ENCODE measurements around the gene DDX51. TPM values are rescaled to one million over a fixed set of nuclear protein-coding genes. Genes with fewer than 3 reads are reported as not detected.

The DDX51 gene
- total RNA-seq, 6 experiments from 2014 or later, result 13.8 to 18.3 (median 16.8) TPM

DNA sequence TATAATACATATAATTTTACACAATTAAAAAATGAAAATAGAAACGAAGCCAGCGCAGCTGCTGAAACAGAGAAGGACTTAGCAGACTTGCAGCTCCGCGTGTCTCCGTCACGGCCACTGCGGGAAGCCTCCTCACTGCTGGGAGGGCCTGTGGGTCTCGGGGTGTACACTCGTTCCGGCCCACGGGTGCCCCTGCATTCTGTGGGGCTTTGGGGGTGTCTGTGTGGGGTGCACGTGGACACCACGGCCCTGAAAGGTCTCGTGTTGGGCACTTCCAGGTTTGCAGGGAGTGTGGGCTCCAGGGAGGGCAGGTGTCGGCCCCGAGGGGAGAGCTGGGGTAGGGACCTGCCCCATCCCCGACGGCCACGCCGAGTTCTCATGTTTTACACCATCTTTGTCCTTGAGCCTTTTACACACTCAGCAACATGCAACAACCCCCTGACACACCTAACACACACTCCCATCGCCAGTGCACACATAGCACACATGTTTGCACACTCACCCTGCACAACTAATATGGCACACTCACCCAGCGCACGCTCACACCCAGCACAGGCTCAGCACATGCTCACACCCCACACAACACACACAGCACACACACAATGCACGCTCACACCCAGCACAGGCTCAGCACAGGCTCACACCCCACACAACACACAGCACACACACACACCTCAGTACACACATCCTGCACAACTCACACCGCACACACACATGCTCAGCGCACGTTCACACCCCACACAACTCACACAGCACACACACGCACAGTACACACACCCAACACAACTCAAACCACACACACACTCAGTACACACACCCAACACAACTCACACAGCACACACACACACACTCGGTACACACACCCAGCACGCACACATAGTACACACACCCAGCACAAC lies 36.8 kb upstream of the DDX51 start:
- no peak for DNase-seq
- Mint-ChIP-seq H3K9me3 (no peaks in the 10 kb centered on the region), H3K27ac (no peak overlapping the region), H3K36me3 (ENCODE audit: low read depth) (no peaks in the 10 kb centered on the region), H3K4me1 (ENCODE audit: low read depth) (no peaks in the 10 kb centered on the region), H3K4me3 (no peak overlapping the region), H3K27me3 (ENCODE audit: insufficient read depth) (peaks cover 26% of the 10 kb centered on the region)
- TF ChIP-seq, protein P1, sequence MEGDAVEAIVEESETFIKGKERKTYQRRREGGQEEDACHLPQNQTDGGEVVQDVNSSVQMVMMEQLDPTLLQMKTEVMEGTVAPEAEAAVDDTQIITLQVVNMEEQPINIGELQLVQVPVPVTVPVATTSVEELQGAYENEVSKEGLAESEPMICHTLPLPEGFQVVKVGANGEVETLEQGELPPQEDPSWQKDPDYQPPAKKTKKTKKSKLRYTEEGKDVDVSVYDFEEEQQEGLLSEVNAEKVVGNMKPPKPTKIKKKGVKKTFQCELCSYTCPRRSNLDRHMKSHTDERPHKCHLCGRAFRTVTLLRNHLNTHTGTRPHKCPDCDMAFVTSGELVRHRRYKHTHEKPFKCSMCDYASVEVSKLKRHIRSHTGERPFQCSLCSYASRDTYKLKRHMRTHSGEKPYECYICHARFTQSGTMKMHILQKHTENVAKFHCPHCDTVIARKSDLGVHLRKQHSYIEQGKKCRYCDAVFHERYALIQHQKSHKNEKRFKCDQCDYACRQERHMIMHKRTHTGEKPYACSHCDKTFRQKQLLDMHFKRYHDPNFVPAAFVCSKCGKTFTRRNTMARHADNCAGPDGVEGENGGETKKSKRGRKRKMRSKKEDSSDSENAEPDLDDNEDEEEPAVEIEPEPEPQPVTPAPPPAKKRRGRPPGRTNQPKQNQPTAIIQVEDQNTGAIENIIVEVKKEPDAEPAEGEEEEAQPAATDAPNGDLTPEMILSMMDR (IDR thresholded peaks at IDR 0.05), result no peak

DNA sequence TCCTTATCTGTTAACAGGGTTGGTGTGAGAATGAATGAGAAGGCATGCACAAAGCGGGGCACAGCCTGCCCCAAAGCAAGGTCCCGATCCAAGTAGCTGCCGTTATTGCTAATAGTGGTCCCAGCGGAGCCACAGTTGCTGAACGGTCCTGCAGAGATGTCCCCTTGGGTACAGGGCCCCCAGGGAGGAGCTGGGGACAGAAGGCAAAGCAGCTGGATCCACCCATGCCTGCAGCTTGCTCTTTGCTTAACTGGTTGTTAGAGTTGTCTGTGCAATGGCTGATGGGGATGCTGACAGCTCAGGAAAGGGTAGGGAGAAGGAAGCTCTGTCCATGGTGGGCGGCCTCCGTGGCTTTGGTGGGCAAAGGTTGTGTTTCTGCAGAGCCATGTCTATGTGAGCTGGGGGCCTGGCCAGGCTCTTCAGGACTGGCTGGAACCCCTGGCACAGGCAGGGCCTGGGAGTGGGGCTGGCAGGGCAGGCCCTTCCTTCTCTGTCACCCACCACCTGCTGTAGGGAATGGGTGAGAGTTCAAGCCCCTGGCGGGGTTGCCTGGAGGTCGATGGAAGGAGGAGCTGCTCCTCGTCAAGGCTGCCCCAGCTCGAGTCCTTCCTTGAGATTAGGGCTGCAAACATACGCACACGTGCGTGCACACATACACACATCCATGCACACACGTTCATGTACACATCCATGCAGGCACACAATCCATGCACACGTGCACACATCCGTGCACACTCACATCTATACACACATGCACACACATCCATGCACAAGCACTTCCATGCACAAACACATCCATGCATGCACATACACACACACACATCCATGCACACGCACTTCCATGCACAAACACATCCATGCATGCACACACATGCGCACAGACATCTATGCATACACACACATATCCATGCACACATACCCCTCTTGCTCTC lies 35.6 kb upstream of the DDX51 start:
- Mint-ChIP-seq H3K27ac (no peak overlapping the region), H3K4me1 (ENCODE audit: low read depth) (no peaks in the 10 kb centered on the region), H3K36me3 (ENCODE audit: low read depth) (no peaks in the 10 kb centered on the region), H3K4me3 (no peak overlapping the region), H3K9me3 (no peaks in the 10 kb centered on the region), H3K27me3 (ENCODE audit: insufficient read depth) (peaks cover 20% of the 10 kb centered on the region)
- DNase-seq, result no peak
- TF ChIP-seq, protein P1 (IDR thresholded peaks at IDR 0.05), result no peak

DNA sequence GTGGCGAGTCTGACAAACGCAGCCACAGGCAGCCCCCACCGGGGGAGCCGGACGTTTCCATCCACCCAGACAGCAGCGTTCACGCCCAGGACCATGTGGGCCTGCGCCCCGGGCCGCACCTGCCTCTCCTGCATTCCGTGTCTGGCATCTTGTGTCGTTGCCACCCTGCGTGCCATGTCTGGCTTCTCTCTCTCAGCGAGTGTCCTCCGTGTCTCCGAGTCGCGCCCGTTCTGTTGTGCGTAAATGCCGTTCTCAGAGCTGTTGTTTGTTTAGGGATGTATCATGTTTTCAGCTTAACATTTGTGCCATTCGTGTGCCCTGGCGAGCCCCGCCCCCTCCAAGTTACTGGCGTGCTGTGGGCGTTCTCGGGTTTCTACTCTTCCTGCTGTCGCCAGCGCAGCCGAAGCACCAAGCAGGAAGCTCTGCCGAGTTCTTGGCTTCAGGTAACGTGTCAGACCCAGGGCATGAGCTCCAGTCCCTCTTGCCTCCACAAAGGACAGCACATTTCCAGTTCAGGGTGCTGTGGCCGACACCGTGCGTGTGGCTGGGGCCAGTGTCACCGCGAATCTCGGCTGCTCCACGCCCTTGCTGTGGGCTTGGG lies 34.8 kb upstream of the DDX51 start:
- peaks cover 23% of the 10 kb centered on the region for H3K27me3 Mint-ChIP-seq (ENCODE audit: insufficient read depth)
- H3K27ac Mint-ChIP-seq, result no peak overlapping the region
- no peaks in the 10 kb centered on the region for H3K9me3 Mint-ChIP-seq
- H3K4me1 Mint-ChIP-seq (ENCODE audit: low read depth), result no peaks in the 10 kb centered on the region
- no peak for DNase-seq
- TF ChIP-seq, protein P1 (IDR thresholded peaks at IDR 0.05), result no peak
- H3K4me3 Mint-ChIP-seq, result no peak overlapping the region
- no peaks in the 10 kb centered on the region for H3K36me3 Mint-ChIP-seq (ENCODE audit: low read depth)

GRCh38 chr12:132178316-132178715 lies 34.2 kb upstream of the DDX51 start:
- no peak for DNase-seq
- Mint-ChIP-seq H3K27ac (no peak overlapping the region), H3K9me3 (no peaks in the 10 kb centered on the region), H3K27me3 (ENCODE audit: insufficient read depth) (peaks cover 23% of the 10 kb centered on the region), H3K4me1 (ENCODE audit: low read depth) (no peaks in the 10 kb centered on the region), H3K36me3 (ENCODE audit: low read depth) (no peaks in the 10 kb centered on the region), H3K4me3 (no peak overlapping the region)
- TF ChIP-seq, protein P1 (IDR thresholded peaks at IDR 0.05), result no peak

- H3K36me3 Mint-ChIP-seq (ENCODE audit: low read depth), result no peaks in the 10 kb centered on the region
- no peak for DNase-seq
- H3K4me1 Mint-ChIP-seq (ENCODE audit: low read depth), result no peaks in the 10 kb centered on the region
- no peak overlapping the region for H3K4me3 Mint-ChIP-seq
- H3K27ac Mint-ChIP-seq, result no peak overlapping the region
- peaks cover 30% of the 10 kb centered on the region for H3K27me3 Mint-ChIP-seq (ENCODE audit: insufficient read depth)
- H3K9me3 Mint-ChIP-seq, result no peaks in the 10 kb centered on the region
- TF ChIP-seq, protein P1 (IDR thresholded peaks at IDR 0.05), result no peak
Measured at GRCh38 chr12:132176920-132177551, 32.9 kb upstream of the DDX51 start.

Measured in HFFc6 (cell line).